Peyer's patch (tissue), 4 donors: ENCODE data around the gene EDNRA.

Experiments used
- POLR2A ChIP-seq, 2 donors: fragments of 450-650 bp; IDR thresholded peaks; one replicate each; pipeline ENCODE4 v1.5.1; 2017; ENCODE audit warnings: antibody characterized with exemption in 2 of 2, mild to moderate bottlenecking in 2 of 2, moderate library complexity in 2 of 2
- TF ChIP-seq, protein P1 (sequence below), 6 experiments: fragments of 450-650 bp in 4 of 6; fragments of 200-600 bp in 2 of 6; sonication (generic) in 1 of 6; IDR thresholded peaks; one replicate each; pipeline ENCODE4 v1.5.1; 2017 to 2019; ENCODE audit warnings: antibody characterized with exemption in 6 of 6, mild to moderate bottlenecking in 3 of 6, moderate library complexity in 1 of 6

DNA sequence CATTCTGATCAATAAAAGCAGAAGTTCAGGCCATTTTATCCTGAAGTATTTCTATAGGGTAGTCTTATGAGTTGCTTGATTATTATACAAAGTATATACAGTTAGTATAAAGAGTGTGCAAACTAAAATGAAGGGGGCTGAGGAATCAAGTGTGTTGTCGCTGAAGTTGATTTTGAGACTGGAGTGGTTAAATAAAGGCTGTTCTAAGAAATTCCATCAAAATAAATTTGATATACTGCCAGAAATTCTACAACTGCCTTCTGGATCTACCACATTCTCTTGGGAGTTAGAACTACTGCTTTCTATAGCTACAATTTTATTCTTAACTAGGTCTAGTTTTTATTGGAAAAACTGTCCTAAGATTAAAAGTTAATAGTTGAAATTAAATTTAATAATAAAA is 12.4 kb downstream of the EDNRA start:
- TF ChIP-seq, protein P1, sequence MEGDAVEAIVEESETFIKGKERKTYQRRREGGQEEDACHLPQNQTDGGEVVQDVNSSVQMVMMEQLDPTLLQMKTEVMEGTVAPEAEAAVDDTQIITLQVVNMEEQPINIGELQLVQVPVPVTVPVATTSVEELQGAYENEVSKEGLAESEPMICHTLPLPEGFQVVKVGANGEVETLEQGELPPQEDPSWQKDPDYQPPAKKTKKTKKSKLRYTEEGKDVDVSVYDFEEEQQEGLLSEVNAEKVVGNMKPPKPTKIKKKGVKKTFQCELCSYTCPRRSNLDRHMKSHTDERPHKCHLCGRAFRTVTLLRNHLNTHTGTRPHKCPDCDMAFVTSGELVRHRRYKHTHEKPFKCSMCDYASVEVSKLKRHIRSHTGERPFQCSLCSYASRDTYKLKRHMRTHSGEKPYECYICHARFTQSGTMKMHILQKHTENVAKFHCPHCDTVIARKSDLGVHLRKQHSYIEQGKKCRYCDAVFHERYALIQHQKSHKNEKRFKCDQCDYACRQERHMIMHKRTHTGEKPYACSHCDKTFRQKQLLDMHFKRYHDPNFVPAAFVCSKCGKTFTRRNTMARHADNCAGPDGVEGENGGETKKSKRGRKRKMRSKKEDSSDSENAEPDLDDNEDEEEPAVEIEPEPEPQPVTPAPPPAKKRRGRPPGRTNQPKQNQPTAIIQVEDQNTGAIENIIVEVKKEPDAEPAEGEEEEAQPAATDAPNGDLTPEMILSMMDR (IDR thresholded peaks at IDR 0.05) = no peak
- no peak for TF ChIP-seq POLR2A (IDR thresholded peaks at IDR 0.05)
